ENCODE results near the gene SLC27A2.

SLC27A2 gene

GRCh38 chr15:50275908-50276307 lies 93.9 kb downstream of the SLC27A2 start:
- no peak for DNase-seq (ENCODE audit: low read depth)

DNA sequence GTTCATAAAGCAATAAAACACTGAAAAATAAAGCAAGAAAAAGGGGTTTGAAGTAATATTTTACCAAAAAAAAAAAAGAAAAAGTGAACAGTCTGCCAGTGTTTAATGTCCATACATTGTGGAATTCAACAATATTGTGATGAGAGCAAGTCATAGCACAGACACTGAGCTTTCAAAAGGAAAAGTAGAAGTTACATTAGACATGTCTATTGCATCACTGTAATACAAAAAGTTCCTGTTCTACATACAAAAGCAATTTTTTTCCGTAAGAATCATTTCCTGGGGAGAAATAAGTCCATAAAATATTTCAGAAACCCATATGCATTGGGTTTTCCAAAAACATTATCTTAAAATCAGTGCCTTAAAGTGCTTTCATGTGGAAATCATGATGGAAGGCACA lies 95.4 kb downstream of the SLC27A2 start:
- no peak for DNase-seq (ENCODE audit: low read depth)

GRCh38 chr15:50278496-50278895 lies 96.5 kb downstream of the SLC27A2 start:
- no peak for DNase-seq (ENCODE audit: low read depth)

DNA sequence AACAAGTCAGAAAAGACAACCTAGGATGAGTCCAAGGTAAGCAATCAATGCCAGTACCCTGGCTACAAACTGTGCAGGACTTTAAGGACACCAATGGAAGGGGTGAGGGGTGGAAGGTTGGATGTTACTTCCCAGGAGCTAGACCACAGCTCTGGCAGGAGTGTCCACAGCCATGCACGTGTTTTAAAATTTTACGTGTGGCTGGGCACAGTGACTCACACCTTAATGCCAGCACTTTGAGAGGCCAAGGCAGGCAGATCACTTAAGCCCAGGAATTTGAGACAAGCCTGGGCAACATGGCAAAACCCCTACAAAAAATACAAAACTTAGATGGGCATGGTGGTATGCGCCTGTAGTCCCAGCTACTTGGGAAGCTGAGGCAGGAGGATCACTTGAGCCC lies 98.3 kb downstream of the SLC27A2 start:
- no peak for DNase-seq (ENCODE audit: low read depth)

DNA sequence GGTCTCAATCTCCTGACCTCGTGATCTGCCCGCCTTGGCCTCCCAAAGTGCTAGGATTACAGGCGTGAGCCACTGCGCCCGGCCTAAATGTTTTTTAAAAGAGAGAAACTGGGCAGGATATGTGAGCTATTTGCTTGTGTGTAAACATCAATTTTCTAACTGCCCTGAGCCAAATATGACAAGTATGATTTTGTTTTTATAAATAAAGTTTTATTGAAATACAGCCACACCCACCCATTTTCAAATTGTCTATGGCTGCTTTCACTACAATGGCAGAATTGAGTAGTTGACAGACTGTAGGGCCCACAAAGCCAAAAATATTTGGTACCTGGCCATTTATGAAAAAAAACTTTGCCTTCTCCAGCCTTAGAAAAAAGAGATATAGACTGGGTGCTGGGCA lies 99.4 kb downstream of the SLC27A2 start:
- DNase-seq (ENCODE audit: low read depth), result no peak

All from GM04504 (cell line).